Measurements from ENCODE around the gene USP37.
A peak's percentile ranks its signal among the peaks of the same experiment; 100 is the strongest.
"Not testable (repeated sequence)": the region's sequence is repeated elsewhere in the genome, so short reads cannot be mapped to it uniquely, and the experiment has no call there.

Gene USP37

DNA sequence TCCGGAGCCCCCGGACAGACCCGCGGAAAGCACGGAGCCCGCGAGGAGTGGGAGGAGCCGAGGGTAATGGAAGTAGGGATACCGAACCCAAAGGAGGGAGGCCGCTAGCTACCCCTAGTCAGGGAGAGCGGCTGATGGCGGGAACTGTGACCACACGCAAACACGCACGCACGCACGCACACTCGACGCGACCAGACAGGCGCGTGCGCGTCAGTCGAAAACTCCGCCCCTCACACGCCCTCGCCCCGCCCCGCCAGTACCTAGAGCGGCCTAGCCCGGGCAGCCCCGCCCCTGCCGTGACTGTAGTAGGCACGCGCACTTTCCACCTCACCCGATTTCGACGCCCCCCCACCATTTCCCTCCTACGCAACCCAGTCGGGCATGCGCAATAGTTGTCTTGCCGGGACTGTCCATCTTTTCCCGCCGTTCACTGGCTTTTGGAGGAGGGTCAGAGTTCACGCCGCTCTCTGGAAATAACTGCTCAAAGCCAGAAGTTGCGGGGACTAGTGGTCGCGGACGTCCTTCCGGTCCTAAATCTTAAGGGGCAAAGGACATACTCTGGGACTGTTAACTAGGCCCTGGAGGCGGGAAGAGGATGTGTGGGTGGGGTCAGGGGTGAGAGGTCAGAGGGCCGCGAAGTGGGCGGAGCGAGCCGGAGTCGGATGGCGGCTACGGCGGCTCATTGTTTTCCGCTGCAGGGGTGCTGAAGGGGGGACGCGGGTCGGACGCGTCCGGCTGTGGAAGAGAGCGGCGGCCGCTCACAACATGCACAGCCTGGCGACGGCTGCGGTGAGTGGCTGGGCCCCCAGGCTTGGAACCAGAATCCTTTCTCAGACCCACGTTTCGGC is at the start of gene USP37, which contains the start of gene CNOT9:
TSS of gene USP37 (minus strand) at position 162 of the 848 bp plus-strand sequence. CDS start 9,698 bp downstream, outside the sequence.
TSS of gene CNOT9 (plus strand) at position 650 of the 848 bp plus-strand sequence. CDS start at position 766, 116 bp downstream.
- DNase-seq: peak; percentile 100

DNA sequence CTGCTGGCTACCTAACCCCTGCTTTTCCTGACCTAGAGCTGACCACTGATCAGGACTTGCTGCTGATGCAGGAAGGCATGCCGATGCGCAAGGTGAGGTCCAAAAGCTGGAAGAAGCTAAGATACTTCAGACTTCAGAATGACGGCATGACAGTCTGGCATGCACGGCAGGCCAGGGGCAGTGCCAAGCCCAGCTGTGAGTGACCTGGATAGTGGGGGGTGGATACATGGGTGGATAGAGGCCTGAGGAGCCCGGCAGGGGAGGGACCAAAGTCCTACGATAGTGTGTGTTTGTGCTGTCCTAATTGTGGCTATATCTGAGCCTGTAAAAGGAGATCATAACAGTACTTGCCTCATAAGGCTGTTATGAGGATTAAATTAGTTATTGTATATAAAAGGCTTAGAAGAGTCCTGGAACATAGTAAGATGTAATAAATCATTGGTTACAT is 47.7 kb upstream of the USP37 start:
- DNase-seq: no peak

DNA sequence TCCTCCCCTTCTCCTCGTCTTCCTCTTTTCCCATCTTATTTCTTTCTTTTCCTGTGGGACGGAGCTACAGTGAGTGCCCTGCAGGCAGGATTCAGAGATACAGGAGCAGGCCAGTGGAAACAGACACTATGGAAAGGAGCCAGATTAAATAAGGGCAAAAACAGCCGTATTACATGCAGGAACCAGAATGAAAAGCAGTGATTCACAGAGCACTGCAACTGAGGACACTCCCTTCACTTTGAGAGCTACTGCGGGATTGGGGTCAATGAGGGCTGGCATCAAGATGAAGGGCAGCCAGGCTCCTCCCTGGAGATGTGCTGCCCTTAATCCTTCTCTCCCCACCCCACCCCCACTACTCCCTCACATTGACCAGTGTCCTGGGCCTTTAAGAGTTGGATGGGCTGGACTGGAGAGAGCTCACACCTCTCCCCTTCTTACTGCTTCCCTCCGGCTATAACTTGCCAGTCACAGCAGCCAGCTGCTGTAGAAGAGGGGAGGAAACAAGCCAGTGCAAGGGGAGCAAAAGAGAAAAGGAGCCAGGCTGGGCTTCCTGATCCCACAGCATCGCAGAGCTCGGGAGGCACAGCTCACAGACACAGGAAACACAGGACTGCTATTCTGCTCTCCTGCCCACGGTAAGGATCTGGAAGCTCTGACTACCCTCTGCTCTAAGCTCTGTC is 39.4 kb upstream of the USP37 start, which contains the start of gene PLCD4:
TSS of gene PLCD4 (plus strand) at position 464 of the 680 bp plus-strand sequence. CDS start 7,841 bp downstream, outside the sequence.
- no peak for DNase-seq

DNA sequence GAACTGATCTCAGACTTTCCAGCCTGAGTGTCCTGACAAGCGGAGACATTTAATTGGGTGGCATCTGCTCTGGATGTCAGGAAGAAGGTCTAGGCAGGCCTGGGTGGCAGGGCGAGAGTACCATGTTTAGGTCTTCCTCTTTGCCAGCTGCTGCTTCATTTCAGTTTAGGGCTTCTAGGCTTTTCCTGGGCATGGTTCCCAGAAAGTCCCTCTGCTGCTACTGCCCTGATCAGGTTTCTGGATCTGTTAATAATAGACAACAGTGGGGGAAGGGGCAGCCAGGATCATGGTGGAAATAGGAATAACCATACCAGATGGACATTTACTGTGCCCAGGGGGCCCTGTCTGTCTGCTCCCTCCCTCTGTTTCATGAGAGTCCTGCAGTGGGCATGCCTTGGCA is 37.3 kb upstream of the USP37 start:
- DNase-seq: no peak

DNA sequence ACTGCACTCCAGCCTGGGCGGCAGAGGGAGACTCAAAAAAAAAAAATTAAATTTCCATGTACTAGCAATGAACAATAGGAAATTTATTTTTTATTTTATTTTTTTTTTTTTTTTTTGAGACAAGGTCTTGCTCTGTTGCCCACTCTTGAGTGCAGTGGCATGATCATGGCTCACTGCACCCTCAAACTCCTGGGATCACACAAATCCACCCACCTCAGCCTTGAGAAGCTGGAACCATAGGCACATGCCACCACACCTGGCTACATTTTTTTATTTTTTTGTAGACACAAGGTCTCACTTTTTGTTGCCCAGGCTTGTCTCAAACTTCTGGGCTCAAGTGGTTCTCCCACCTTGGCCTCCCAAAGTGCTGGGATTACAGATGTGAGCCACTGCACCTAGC is 17.4 kb upstream of the USP37 start:
- no peak for DNase-seq

GRCh38 chr2:218583983-218584850 is 16.1 kb upstream of the USP37 start:
- no peak for DNase-seq

- DNase-seq: no peak
Measured at GRCh38 chr2:218582076-218582475, 13.9 kb upstream of the USP37 start.

- no peak for DNase-seq
Measured at GRCh38 chr2:218578272-218578877, 10.2 kb upstream of the USP37 start.

- no peak for DNase-seq
Measured at GRCh38 chr2:218577482-218578220, 9.5 kb upstream of the USP37 start.

DNA sequence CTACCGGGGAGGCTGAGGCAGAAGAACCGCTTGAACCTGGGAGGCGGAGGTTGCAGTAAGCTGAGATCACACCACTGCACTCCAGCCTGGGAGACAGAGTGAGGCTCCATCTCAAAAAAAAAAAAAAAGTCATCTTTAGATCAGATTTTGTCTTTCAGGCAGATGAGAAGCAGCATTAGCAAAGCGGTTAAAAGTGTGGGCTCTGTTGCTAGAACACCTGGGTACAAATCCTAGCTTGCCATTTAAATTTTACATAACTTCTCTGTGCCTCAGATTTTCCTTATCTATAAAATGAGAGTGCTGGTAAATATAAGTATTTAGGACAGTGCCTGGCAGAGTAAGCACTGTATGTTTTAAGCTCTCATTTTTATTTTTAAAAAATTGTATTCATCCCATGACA is 8.7 kb upstream of the USP37 start:
- no peak for DNase-seq

DNA sequence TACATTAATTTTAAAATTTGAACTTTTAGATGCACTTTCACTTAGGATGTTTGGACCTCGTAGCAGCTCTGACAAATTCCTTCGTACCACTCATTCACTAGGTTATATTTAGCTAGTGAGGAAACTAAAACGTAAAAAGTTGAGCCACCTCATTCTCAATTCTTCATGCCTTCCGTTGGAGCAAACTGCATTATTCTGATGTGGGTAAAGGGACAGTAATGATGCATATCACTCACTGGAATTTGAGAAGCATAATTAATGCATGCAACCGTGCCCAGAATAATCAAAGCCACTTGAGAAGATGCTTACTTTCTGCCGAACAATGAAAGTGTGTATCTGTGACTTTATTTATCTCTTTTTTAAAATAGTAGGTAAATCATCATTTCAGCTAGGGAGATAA is 2.7 kb upstream of the USP37 start:
- no peak for DNase-seq

- DNase-seq: no peak
Measured at GRCh38 chr2:218569661-218570500, 1.7 kb upstream of the USP37 start.

DNA sequence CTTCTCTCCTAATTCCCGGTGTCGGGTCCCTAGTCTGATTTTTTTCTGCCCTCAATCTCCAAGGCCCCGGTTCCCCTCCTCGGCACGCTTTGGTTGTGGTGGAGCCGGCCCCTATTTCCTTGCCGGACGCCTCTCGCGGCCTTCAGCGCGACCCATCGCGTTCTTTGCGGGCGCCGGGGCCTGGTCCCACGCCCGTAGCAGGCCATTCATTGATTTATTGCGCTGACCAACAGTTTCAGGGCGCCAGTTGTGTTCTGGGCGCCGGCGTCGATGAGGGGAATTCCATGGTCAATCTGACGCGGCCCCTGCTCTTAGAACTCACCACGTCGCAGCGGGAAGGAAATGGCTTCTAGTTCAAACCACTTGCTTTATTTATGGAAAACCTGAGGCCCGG is 884 bp upstream of the USP37 start:
- peak; percentile 52 for DNase-seq

DNA sequence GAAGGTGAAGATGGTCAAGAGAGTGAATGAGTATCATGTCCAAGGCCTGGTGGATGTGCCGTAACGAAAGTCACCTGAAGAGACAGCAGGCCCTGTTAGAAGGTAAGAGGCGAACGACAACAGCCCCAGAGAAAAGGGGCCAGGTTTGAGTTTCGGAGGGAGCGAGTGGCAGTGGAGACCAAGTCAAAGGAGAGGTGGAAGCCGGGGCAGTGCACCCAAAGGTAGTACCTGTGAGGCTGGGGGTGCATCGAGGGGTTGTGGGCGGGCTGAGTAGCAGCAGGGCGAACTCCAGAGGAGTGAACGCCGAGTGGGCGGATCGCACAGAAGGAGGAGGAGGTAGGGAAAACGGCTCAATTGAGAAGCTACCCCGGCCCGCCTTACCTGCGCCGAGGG is 358 bp downstream of the USP37 start:
- DNase-seq: peak; percentile 82

DNA sequence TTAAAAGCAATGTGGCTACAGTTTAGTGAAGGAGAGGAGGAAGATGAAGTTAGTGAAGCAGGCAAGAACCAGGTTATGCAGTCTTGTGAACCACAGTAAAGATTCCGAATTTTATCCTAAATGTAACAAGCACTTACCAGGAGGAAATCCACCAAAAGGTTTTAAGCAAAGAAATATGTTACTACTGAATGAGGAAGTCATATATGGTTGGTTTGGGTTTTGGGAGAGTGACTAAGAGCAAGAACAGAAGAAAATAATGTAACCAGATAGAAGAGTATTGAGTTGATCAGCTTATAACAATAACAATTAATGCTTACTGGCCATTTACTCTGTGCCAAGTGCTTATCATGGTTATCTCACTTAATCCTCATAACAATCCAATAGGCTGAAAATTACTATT is 1.9 kb downstream of the USP37 start:
- no peak for DNase-seq

- no peak for DNase-seq
Measured at GRCh38 chr2:218564056-218564455, 4.1 kb downstream of the USP37 start.

- DNase-seq: no peak
Measured at GRCh38 chr2:218558986-218559385, 9.2 kb downstream of the USP37 start.

DNA sequence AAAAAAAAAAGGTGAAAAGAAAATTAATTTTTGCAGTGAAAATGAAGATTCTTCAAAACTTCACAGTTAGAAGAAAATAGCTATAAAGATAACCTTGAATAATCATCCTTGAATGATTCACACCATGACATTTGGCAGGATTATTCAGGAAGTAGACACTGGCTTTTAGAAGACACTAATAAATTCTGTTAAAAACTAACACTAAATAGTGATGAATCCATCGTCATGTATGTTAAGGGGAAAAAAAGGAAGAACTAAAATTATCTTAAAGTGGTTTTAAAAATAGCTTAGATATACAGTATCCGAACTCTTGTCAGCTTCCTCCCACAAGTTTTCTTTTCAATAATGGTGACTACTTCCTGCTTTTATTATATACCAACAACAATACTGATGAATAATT is 10.2 kb downstream of the USP37 start:
- no peak for DNase-seq

GRCh38 chr2:218555527-218555926 is 12.6 kb downstream of the USP37 start:
- no peak for DNase-seq

DNA sequence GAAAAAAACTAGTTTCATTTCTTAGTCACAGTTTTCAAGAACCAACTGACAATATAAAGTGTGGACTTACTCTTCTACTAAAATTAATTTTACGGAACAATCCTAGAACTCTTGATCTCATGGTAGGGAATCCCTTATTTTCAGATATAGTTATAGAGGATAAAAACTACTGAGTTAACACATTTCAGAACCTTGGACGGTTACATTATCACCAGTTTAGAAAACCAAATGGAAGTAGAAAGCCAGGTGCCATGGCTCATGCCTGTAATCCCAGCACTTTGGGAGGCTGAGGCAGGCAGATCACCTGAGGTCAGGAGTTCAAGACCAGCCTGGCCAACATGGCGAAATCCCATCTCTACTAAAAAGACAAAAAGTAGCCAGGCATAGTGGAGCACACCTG is 13.9 kb downstream of the USP37 start:
- not testable (repeated sequence) for DNase-seq

DNA sequence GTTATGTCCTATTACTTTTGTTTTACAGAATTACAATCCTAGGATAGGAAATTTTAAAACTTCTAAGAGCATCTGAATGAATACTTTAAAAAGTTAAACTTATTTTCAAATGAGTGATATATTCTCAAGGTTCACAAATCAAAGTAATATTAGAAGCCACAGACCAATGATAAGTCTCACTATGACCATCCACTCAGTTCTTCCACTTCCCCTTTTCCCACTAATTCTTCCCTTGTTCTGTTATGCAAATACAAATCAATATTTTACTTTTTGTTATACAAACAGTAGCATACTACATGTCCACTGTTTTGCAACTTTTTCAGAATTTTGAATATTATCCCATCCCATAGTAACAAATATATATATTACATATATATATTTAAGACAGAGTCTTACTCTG is 20.2 kb downstream of the USP37 start:
- no peak for DNase-seq
